Endothelial cell of coronary artery (primary cell): ENCODE data around the gene SKAP1. TPM values are rescaled to one million over a fixed set of nuclear protein-coding genes. Genes with fewer than 3 reads are reported as not detected.

Experiments used
- total RNA-seq: library from RNA; depleted of rRNA; stranded (reverse); fragments of >200 nt; gene quantifications from 2 replicates; pipeline ENCODE4 v1.2.3, GENCODE V29; 2014

Gene SKAP1
- total RNA-seq: not detected in 2 replicates

GRCh38 chr17:48429638-48430586 lies at the start of gene SKAP1:
SKAP1 (minus strand) TSS chr17:48430214.

GRCh38 chr17:48107137-48108055 lies 322.6 kb downstream of the SKAP1 start, which contains the start of gene SNX11:
SNX11 (plus strand) TSS chr17:48107766; CDS start chr17:48112044, 4,278 bp downstream.

GRCh38 chr17:48101012-48101720 lies 328.8 kb downstream of the SKAP1 start, which contains the start of gene CBX1:
CBX1 (minus strand) TSS chr17:48101478; CDS start chr17:48077004, 24,474 bp downstream.

Other genes with a start within 250 kb of the SKAP1 start
- gene HOXB1, start 100.8 kb upstream of the SKAP1 start, total RNA-seq: not detected in 2 replicates
- gene HOXB2, start 114.9 kb upstream of the SKAP1 start, total RNA-seq: 4.3 and 4.8 TPM in 2 replicates
- 4.9 and 6.0 TPM in 2 replicates for gene HOXB4, start 148.1 kb upstream of the SKAP1 start, total RNA-seq
- 9.1 and 12.2 TPM in 2 replicates for gene HOXB3, start 160.0 kb upstream of the SKAP1 start, total RNA-seq
- gene HOXB5, start 163.6 kb upstream of the SKAP1 start, total RNA-seq: 0.09 TPM in 2 replicates
- gene HOXB6, start 174.8 kb upstream of the SKAP1 start, total RNA-seq: 1.3 and 2.8 TPM in 2 replicates
- 0.90 and 2.2 TPM in 2 replicates for gene HOXB7, start 180.8 kb upstream of the SKAP1 start, total RNA-seq
- not detected in 2 replicates for gene HOXB8, start 185.1 kb upstream of the SKAP1 start, total RNA-seq
- gene HOXB9, start 196.1 kb upstream of the SKAP1 start, total RNA-seq: not detected in 2 replicates